ACC112 (cell line): ENCODE results near the gene PNLDC1.

Experiments used
- H2AFZ ChIP-seq: fragments of 200-600 bp; sonication (generic); one replicate; pipeline ENCODE4 v1.6.0; 2017; ENCODE audit warnings: antibody characterized with exemption, low read length; ENCODE audit not compliant: unreplicated experiment
- H3K27ac ChIP-seq: fragments of 200-600 bp; sonication (generic); 2 replicates; pipeline ENCODE4 v1.5.1; 2014; ENCODE audit warnings: low read depth, mild to moderate bottlenecking, antibody characterized with exemption, low read length, moderate library complexity
- H3K27me3 ChIP-seq: fragments of 200-600 bp; sonication (generic); 2 replicates; pipeline ENCODE4 v1.6.1; 2014; ENCODE audit warnings: mild to moderate bottlenecking, antibody characterized with exemption, low read length, moderate library complexity, mixed read lengths; ENCODE audit not compliant: insufficient read depth
- H3K36me3 ChIP-seq: fragments of 200-600 bp; sonication (generic); 2 replicates; pipeline ENCODE4 v1.6.1; 2016; ENCODE audit warnings: mild to moderate bottlenecking, antibody characterized with exemption, low read length, moderate library complexity, mixed read lengths; ENCODE audit not compliant: insufficient read depth
- H3K4me1 ChIP-seq: fragments of 200-600 bp; sonication (generic); one replicate; pipeline ENCODE4 v1.6.1; 2016; ENCODE audit warnings: low read length, mixed read lengths; ENCODE audit not compliant: insufficient read depth, unreplicated experiment, control insufficient read depth
- H3K4me3 ChIP-seq: fragments of 200-600 bp; sonication (generic); 2 replicates; pipeline ENCODE4 v1.5.1; 2014; ENCODE audit warnings: mild to moderate bottlenecking, low read depth, low read length
- H3K79me2 ChIP-seq: fragments of 200-600 bp; sonication (generic); one replicate; pipeline ENCODE4 v1.6.0; 2016; ENCODE audit warnings: low read length; ENCODE audit not compliant: control insufficient read depth, unreplicated experiment, insufficient read depth

Gene PNLDC1, protein sequence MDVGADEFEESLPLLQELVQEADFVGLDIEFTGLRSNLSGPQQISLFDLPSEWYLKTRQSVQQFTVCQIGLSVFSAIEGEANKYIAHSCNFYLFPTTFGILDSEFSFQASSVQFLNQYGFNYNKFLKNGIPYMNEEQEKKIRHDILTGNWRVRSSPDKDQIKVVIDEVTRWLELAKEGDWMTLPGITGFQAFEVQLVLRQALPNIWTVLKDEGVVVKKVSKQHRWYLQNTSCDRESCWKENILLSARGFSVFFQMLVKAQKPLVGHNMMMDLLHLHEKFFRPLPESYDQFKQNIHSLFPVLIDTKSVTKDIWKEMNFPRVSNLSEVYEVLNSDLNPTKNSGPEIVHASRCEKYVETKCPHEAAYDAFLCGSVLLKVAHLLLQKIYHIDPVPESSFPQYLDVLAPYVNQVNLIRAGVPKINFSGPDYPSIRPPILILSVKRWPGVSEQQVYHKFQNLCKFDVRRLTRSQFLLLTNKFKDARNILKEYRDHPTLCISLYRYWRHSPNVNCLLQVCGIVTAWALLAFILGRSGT

DNA sequence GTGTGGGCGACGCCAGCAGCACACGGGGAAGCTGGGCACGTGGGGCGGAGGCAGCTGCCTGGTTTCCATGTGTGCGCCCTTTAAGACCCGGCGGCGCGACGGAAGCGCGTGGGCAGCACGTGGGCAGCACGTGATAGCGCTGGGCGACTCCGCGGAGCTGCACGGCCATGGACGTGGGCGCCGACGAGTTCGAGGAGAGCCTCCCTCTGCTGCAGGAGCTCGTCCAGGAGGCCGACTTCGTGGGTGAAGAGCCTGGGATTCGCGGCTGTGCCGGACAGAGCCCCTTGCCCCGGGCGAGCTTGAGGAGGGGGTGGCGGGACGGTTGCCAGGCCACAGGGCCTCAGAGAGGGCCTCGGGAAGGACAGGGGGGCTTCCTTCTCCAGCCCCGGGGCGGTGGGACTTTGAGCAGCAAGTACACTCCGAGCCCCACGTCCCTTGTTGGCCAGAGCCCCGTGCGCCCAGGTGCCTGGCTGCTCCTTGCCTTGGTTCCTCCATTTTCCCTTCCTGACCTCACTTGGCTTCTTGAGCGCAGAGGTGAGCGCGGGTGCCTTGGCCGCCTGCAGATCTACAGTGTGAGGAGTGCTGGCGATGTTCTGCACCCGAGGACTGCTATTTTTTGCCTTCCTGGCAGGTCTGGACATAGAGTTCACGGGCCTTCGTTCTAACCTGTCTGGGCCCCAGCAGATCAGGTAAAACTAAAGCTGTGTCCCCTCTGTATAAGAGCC lies at the start of gene PNLDC1:
Gene PNLDC1, plus strand, starts transcription at position 136 of the 725 bp plus-strand sequence. Its CDS starts 32 bp downstream, at position 168.
- no peaks in the 10 kb centered on the region for H3K79me2 ChIP-seq
- H3K27me3 ChIP-seq = no peaks in the 10 kb centered on the region
- no peak within 1 kb of the TSS for H3K27ac ChIP-seq
- no peaks in the 10 kb centered on the region for H3K4me1 ChIP-seq
- no peak within 1 kb of the TSS for H3K4me3 ChIP-seq
- no peak within 1 kb of the TSS for H2AFZ ChIP-seq
- H3K36me3 ChIP-seq = peaks cover 29% of the 10 kb centered on the region

DNA sequence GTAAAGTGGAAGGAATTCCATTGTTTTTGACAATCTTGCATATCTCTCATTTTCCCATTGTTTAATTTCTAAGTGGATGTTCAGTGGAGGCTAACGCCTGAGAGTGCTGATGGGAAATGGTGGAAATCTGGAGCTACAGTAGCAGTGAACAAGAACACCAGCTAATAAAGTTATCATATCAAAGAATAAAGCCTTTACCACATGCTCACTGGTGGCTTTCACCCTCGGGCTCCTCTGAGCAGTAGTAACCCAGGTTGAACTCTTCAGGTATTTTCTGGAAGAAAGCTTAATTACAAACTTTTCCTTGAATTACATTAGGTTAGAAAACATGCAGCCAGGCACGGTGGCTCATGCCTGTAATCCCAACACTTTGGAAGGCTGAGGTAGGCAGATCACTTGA lies 48.6 kb upstream of the PNLDC1 start:
- Histone ChIP-seq H3K79me2 (peaks cover 14% of the 10 kb centered on the region), H3K27ac (no peak overlapping the region), H3K36me3 (peaks cover 63% of the 10 kb centered on the region)

DNA sequence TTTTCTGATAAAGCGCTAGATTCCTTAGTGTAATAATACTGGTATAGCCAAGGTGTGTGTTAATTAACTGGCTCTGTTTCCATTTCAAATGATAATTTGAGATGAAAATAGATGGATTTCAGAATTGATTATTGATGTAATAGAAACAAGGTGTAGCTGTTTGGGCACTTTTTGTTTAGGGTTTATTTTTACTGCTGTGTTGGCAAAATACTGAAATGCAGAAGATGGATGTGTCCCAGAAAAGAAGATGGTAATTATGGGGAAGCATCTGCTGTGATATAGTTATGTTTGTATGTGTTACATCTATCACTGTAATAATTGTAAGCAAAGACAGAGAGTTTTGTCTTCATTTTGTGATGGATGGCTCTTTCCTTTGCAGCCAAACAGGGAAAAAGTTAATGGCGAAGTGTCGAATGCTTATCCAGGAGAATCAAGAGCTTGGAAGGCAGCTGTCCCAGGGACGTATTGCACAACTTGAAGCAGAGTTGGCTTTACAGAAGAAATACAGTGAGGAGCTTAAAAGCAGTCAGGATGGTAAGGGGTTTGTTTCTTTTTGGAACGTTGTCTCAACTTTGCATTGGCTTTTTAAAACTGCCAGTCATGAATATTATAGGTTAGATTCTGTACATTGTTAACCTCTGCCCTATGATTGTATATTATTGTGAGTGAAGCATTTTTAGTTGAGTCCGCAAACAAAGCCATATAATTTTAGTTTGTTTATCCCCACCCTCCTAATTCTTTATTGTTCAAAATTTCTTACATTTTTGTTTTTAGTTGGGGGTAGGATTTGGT lies 46.8 kb upstream of the PNLDC1 start:
- H3K27ac ChIP-seq = no peak overlapping the region
- no peak overlapping the region for H2AFZ ChIP-seq
- H3K4me1 ChIP-seq = peaks cover 8% of the 10 kb centered on the region
- H3K36me3 ChIP-seq = peaks cover 51% of the 10 kb centered on the region
- H3K27me3 ChIP-seq = no peaks in the 10 kb centered on the region
- H3K79me2 ChIP-seq = peaks cover 5% of the 10 kb centered on the region
- no peak overlapping the region for H3K4me3 ChIP-seq

More for the DNA sequence above, 48.6 kb upstream of the PNLDC1 start:
- no peaks in the 10 kb centered on the region for H3K4me1 ChIP-seq
- no peak overlapping the region for H3K4me3 ChIP-seq
- H2AFZ ChIP-seq = no peak overlapping the region
- no peaks in the 10 kb centered on the region for H3K27me3 ChIP-seq

DNA sequence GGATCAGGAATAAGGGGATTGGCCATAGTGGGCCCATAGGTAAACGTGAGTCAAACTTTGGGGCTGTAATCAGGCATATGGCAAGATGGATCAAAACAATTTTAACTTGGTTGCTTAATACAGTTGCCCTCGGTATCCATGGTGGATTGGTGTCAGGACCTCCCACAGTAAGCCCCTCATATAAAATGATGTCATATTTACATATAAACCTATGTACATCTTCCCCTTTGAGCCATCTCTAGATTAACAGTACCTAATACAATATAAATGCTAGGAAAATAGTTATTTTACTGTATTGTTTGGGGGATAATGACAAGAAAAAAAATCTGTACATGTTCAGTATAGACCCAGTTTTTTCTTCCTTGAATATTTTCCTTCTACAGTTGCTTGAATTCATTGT lies 45.7 kb upstream of the PNLDC1 start:
- Histone ChIP-seq H3K4me1 (peaks cover 12% of the 10 kb centered on the region), H3K27ac (no peak overlapping the region), H3K27me3 (no peaks in the 10 kb centered on the region), H3K36me3 (peaks cover 46% of the 10 kb centered on the region), H2AFZ (no peak overlapping the region), H3K79me2 (peaks cover 5% of the 10 kb centered on the region), H3K4me3 (no peak overlapping the region)

DNA sequence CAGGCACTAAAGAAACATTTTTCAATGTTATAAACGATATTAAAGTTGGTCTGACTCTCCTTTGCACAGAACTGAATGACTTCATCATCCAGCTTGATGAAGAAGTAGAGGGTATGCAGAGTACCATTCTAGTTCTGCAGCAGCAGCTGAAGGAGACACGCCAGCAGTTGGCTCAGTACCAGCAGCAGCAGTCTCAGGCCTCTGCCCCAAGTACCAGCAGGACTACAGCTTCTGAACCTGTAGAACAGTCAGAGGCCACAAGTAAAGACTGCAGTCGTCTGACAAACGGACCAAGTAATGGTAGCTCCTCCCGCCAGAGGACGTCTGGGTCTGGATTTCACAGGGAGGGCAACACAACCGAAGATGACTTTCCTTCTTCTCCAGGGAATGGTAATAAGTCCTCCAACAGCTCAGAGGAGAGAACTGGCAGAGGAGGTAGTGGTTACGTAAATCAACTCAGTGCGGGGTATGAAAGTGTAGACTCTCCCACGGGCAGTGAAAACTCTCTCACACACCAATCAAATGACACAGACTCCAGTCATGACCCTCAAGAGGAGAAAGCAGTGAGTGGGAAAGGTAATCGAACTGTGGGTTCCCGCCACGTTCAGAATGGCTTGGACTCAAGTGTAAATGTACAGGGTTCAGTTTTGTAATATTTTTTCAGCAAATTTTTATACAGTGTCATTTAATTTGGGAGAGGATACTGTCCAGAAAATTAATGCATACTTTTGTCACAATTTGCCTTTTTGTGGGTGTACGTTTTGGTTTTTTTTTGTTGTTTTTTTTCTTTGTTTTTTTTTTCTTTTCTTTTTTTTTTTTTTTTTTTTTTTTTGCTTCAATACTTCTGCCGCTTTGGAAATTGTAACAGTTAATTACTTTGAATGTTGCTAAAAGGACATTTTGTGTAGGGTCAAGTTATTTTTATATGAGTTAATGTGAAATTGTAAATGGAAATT lies 44.8 kb upstream of the PNLDC1 start:
- Histone ChIP-seq H3K27ac (no peak overlapping the region), H3K27me3 (no peaks in the 10 kb centered on the region), H2AFZ (no peak overlapping the region), H3K36me3 (peaks cover 45% of the 10 kb centered on the region), H3K4me3 (no peak overlapping the region), H3K79me2 (peaks cover 5% of the 10 kb centered on the region), H3K4me1 (peaks cover 20% of the 10 kb centered on the region)

DNA sequence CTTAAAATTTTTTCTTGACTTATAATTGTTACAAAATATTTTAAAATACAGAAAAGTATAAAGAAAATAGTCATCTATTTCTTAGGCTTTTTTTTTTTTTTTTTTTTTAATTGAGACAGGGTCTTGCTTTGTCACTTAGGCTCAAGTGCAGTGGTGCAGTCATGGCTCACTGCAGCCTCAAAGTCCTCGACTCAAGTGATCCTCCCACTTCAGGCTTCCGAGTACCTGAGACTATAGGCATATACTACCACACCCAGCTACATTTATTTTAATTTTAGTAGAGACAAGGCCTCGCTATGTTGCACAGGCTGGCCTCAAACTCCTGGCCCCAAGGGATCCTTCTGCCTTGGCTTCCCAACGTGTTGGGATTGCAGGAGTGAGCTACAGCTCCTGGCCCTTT lies 43.6 kb upstream of the PNLDC1 start:
- peaks cover 31% of the 10 kb centered on the region for H3K4me1 ChIP-seq
- H3K27me3 ChIP-seq = no peaks in the 10 kb centered on the region
- no peak overlapping the region for H2AFZ ChIP-seq
- peaks cover 39% of the 10 kb centered on the region; the same call in 1 of the 2 replicates for H3K36me3 ChIP-seq
- peaks cover 5% of the 10 kb centered on the region for H3K79me2 ChIP-seq
- H3K4me3 ChIP-seq = no peak overlapping the region
- no peak overlapping the region for H3K27ac ChIP-seq

DNA sequence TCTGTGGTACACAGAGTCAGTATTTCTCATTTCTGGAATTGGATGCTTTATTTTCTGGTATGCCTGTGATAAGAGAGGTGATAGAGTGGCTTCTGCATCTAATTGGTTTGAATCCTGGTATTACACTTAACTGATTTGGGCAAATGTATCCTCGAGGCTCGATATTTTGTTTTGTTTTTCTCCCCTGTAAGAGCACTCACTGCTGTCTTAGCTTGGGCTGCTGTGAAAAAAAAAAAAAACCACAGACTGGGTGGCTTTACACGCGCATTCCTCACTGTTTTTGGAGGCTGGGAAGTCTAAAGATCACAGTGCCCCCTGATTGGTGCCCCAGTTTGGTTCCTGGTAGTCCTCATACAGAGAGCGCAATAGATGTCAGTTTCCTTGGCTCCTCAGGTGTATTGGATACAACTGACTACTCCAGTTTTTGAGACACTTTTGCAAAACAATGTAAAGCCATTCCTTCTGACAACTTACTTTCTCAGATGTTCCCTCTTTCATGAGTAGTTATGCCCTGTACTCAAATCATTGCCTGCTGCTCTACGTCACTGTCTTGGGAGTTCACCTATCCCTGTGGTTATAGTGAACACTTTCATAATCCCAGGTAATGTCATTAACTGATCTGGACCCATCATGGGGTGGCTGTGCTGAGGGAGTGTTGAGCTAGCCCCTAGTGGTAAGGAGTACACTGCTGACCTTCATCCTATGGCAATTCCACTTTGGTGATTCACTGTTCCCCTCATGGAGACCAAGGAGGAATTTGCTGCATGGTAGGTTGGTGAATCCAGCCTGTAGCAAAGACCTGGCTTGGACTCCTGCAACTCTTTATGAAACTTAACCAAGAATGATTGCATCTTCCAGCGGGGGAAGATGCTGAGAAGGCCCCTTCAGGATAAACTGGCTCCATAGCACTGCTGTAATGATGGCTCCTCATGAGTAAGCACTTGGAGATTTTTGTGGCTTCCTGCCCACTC lies 41.8 kb upstream of the PNLDC1 start:
- Histone ChIP-seq H3K36me3 (peaks cover 28% of the 10 kb centered on the region; the same call in 1 of the 2 replicates), H3K79me2 (peaks cover 5% of the 10 kb centered on the region), H2AFZ (no peak overlapping the region), H3K4me3 (no peak overlapping the region), H3K27me3 (no peaks in the 10 kb centered on the region), H3K4me1 (peaks cover 36% of the 10 kb centered on the region), H3K27ac (peak overlapping the region; percentile 46)

DNA sequence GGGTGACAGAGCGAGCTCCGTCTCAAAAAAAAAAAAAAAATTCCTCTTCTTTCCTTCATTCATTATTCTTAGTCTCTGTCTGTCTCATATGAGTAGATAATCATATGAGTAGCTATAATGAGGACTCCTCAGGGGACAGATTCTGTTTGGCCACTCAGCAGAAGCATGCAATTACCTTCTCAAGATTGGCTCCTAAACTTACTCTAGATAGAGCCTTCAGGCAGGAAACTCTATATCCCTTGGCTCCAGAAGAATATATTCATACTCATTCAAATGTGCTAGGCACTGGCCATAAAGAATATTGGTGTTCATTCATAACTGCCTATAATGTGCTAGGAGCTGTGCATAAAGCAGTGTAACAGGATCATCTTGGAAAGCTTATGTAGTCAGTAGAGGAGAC lies 40.4 kb upstream of the PNLDC1 start:
- Histone ChIP-seq H2AFZ (no peak overlapping the region), H3K27me3 (no peaks in the 10 kb centered on the region), H3K4me1 (peaks cover 36% of the 10 kb centered on the region), H3K27ac (peak overlapping the region; percentile 77), H3K36me3 (peaks cover 16% of the 10 kb centered on the region; the same call in 1 of the 2 replicates), H3K4me3 (no peak overlapping the region), H3K79me2 (peaks cover 3% of the 10 kb centered on the region)

DNA sequence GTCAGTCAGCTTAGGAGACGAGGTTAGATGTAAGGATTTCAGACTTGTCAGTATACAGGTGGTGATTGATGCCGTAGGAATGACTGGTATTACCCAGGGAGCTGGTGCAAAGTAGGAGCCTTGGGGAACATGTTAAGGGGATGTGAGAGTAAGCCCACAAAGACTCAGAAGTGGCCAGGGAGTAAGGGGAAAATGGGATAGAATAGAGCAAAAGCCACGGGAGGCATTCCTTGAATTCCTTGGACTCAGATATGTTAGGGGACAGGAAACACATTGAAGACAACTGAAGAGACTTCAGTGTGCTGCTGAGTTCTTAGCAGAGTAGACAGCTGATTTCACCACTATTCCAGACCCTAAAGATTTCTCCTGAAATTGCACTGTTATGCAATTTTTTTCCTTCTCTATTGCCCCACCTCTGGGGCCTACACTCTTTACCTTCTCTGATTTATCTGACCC lies 39.4 kb upstream of the PNLDC1 start:
- Histone ChIP-seq H2AFZ (no peak overlapping the region), H3K4me1 (peaks cover 36% of the 10 kb centered on the region), H3K79me2 (no peaks in the 10 kb centered on the region), H3K27me3 (no peaks in the 10 kb centered on the region), H3K27ac (peak overlapping the region; percentile 77), H3K36me3 (peaks cover 11% of the 10 kb centered on the region; the same call in 1 of the 2 replicates), H3K4me3 (peak overlapping the region; percentile 80)
